ENCODE data around the gene IQCM.

The IQCM gene

GRCh38 chr4:149815743-149816142, at the start of gene IQCM:
IQCM (minus strand) TSS chr4:149815843; CDS start chr4:149742691, 73,152 bp downstream.
- DNase-seq (ENCODE audit: low spot score): no peak

GRCh38 chr4:149857446-149857845, 41.8 kb upstream of the IQCM start:
- no peak for DNase-seq (ENCODE audit: low spot score)

- DNase-seq (ENCODE audit: low spot score): no peak
Observed at GRCh38 chr4:149845743-149846142, 30.1 kb upstream of the IQCM start.

- DNase-seq (ENCODE audit: low spot score): no peak
Observed at GRCh38 chr4:149841686-149842085, 26.0 kb upstream of the IQCM start.

- DNase-seq (ENCODE audit: low spot score): no peak
Observed at GRCh38 chr4:149838036-149838435, 22.4 kb upstream of the IQCM start.

GRCh38 chr4:149836546-149836945, 20.9 kb upstream of the IQCM start:
- no peak for DNase-seq (ENCODE audit: low spot score)

- DNase-seq (ENCODE audit: low spot score): no peak
Observed at GRCh38 chr4:149835280-149835679, 19.6 kb upstream of the IQCM start.

GRCh38 chr4:149831656-149832208, 16.1 kb upstream of the IQCM start:
- no peak for DNase-seq (ENCODE audit: low spot score)

GRCh38 chr4:149830823-149831222, 15.2 kb upstream of the IQCM start:
- no peak for DNase-seq (ENCODE audit: low spot score)

- DNase-seq (ENCODE audit: low spot score): no peak
Observed at GRCh38 chr4:149825336-149825735, 9.7 kb upstream of the IQCM start.

GRCh38 chr4:149823769-149824221, 8.2 kb upstream of the IQCM start:
- DNase-seq (ENCODE audit: low spot score): peak; percentile 53

GRCh38 chr4:149801416-149801815, 14.2 kb downstream of the IQCM start:
- no peak for DNase-seq (ENCODE audit: low spot score)

- DNase-seq (ENCODE audit: low spot score): no peak
Observed at GRCh38 chr4:149799546-149799945, 16.1 kb downstream of the IQCM start.

GRCh38 chr4:149796381-149796780, 19.3 kb downstream of the IQCM start:
- no peak for DNase-seq (ENCODE audit: low spot score)

- no peak for DNase-seq (ENCODE audit: low spot score)
Observed at GRCh38 chr4:149795256-149795655, 20.4 kb downstream of the IQCM start.

GRCh38 chr4:149794352-149794751, 21.3 kb downstream of the IQCM start:
- no peak for DNase-seq (ENCODE audit: low spot score)

- no peak for DNase-seq (ENCODE audit: low spot score)
Observed at GRCh38 chr4:149793459-149793858, 22.2 kb downstream of the IQCM start.

- DNase-seq (ENCODE audit: low spot score): no peak
Observed at GRCh38 chr4:149791851-149792250, 23.8 kb downstream of the IQCM start.

GRCh38 chr4:149790172-149790907, 25.3 kb downstream of the IQCM start:
- DNase-seq (ENCODE audit: low spot score): no peak

GRCh38 chr4:149788300-149788699, 27.3 kb downstream of the IQCM start:
- DNase-seq (ENCODE audit: low spot score): no peak

GRCh38 chr4:149785696-149786431, 29.8 kb downstream of the IQCM start:
- no peak for DNase-seq (ENCODE audit: low spot score)

GRCh38 chr4:149784018-149784417, 31.6 kb downstream of the IQCM start:
- DNase-seq (ENCODE audit: low spot score): peak; percentile 20

- peak; percentile 43 for DNase-seq (ENCODE audit: low spot score)
Observed at GRCh38 chr4:149781150-149781549, 34.5 kb downstream of the IQCM start.

Measured in COLO829 (cell line).